Measurements from ENCODE around the gene IQCN. TPM values are rescaled to one million over a fixed set of nuclear protein-coding genes. Genes with fewer than 3 reads are reported as not detected.

Gene IQCN
- polyA plus RNA-seq, 3 donors = 6.6 to 12.2 (median 7.2) TPM

DNA sequence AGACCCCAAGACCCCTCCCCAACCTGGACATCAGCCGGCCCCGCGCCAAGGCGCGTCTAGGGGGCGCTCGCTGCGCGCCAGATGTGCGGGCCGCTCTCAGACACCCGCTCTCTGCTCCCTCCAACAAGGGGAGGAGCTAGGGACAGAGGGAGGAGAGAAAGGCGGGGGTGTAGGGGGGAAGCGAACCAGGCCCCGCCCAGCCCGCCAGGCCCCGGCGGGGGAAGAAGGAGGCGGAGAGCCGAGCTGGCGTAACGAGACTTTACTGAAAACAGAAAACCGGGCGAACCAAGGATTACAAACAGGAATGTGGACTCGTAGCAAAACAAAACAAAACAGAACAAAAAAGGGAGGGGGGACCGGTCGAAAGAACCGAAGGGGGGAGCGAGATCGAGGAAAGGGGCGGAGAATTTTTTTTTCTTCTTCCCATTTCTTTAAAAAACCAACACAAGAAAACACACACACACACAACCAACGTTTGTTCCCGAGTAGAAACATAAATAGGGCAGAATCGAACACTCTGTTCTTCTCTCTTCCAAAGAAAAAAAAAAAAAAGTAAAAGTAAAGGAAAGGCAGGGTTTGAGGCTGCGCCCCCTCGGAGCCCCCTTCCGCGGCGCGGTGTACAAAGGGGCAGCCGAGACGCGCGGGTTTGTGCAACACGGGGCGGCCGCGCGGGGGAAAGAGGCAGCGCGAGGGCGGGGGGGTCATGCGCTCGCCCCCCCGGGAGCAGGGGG is 5.4 kb upstream of the IQCN start:
- peak in 10 of 11 donors; percentile 84 to 95 (median 92) for DNase-seq (ENCODE audit: extremely low read depth in 1 of 11, low read depth in 9 of 11, low spot score in 4 of 11)

GRCh38 chr19:18279266-18279515 is 4.9 kb upstream of the IQCN start:
- DNase-seq (ENCODE audit: extremely low read depth in 1 of 11, low read depth in 9 of 11, low spot score in 4 of 11) = no peak

DNA sequence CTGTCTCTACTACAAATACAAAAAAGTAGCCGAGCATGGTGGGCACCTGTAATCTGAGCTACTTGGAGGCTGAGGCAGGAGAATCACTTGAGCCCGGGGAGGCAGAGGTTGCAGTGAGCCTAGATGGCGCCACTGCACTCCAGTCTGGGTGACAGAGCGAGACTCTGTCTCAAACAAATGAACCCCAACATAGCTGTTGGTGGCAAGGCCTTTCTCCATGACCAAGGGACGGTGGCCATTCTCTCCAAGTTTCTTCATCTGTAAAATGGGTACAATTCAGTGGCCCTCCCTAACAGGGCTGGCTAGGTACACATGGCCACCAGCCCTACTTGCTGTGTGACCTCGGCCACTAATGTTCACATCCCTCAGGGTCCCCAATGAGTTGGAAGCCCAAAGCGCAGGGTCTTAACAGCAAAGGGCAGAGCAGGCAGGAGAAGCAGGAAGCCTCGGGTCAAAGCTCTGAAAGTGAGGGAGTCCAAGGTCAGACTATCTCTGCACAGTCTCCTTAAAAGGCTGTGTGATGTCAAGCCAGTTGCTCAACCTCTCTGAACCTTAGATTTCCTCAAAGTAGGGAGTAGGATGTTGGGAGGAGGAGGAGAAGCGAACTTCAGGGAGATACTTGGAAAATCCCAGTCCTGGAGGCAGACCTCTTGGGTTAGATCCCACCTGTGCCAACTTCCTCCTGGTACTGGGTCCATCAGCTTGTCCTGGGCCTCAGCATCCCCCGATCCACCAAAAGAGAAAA is 4.4 kb upstream of the IQCN start:
- no peak for DNase-seq (ENCODE audit: extremely low read depth in 1 of 11, low read depth in 9 of 11, low spot score in 4 of 11)

DNA sequence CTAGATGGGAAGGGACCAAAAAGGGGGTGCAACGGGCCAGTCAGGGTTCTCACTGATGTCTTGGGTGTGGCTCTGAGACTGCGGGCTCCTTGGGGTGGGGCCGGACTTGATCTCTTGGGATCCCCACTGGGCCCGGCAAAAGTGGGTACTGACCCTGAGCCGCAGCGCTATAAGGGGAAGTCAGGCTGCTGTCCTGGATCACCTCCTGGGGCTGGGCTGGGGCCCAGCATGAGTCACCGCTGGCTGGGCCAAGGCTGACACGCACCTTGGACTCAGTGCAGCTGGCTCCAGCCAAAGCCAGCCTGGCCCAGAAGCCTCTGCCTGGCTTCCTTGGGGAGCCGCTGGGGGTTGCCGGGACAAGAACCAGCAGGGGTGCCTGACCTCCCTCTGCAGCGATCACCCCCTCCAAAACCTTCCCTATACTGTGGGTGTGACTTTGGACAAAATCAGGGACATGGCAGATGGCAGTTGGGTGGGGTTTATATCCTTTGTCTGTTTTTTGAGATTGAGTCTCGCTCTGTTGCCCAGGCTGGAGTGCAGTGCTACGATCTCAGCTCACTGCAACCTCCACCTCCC is 617 bp upstream of the IQCN start:
- no peak for DNase-seq (ENCODE audit: extremely low read depth in 1 of 11, low read depth in 9 of 11, low spot score in 4 of 11)

- DNase-seq (ENCODE audit: extremely low read depth in 1 of 11, low read depth in 9 of 11, low spot score in 4 of 11) = no peak
Measured at GRCh38 chr19:18273561-18274218, 562 bp downstream of the IQCN start.

DNA sequence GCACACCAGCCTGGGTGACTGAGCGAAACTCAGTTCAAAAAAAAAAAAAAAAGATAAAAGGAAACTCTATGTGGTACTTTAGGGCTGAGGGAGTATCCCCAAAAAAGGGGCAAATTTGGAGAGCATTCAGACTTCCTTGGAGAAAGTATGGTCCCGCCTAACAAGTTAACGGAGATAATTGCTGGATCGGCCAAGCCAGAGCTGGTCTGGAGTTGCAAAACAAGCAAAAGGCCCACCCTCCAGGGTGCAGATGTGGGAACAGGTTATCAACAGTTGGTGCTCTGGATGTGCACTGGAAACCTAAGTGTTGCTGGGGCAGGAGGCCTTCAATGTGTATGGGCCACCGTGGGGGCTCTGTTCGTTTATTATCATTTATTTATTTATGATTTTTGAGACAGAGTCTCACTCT is 2.8 kb downstream of the IQCN start:
- DNase-seq (ENCODE audit: extremely low read depth in 1 of 11, low read depth in 9 of 11, low spot score in 4 of 11) = no peak

GRCh38 chr19:18270326-18270725 is 3.9 kb downstream of the IQCN start:
- no peak for DNase-seq (ENCODE audit: extremely low read depth in 1 of 11, low read depth in 9 of 11, low spot score in 4 of 11)

GRCh38 chr19:18269070-18269723 is 5.1 kb downstream of the IQCN start:
- no peak for DNase-seq (ENCODE audit: extremely low read depth in 1 of 11, low read depth in 9 of 11, low spot score in 4 of 11)

DNA sequence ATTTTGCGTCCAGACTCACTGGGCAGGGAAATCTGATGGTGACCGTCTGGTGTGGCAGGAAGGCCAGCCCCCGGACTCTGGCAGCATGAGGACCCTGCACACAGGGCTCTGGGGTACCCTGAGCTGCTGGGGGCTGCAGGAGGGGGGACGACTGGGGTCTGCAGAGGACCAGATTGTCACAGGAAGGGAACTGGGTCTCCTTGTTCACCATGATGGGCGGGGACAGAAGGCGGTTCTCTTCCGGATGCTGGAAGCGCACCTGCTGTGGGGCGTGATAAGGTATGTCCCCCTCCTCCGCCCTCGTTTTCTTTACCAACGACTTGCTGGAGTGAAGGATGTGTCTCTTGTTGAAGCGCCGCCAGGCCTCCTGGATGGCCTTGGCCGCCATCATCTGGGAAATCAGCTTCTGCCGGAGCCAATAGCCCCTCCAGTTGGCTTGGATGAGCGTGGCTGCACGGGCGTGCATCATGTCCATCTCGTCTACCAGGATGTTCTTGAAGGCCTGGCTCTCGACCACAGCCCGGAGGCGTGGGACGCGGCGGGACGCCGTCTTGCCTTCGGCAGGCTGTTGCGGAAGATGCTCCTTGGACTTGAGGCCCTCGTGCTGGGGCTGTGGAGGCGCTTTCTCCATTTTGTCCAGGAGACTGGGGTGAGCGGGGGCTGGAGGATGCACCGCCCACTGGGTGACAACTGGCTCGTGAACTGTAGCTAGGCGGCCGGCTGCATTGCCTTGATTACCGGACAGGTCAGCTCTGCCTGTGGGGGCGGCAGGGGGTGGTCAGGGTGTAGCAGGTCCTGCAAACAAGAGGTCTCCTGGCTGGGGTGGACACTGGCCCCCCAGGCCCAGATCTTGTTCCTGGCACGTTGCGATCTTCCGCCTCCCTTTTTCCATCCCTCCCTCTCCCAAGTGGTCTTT is 7.2 kb downstream of the IQCN start:
- DNase-seq (ENCODE audit: extremely low read depth in 1 of 11, low read depth in 9 of 11, low spot score in 4 of 11) = no peak

DNA sequence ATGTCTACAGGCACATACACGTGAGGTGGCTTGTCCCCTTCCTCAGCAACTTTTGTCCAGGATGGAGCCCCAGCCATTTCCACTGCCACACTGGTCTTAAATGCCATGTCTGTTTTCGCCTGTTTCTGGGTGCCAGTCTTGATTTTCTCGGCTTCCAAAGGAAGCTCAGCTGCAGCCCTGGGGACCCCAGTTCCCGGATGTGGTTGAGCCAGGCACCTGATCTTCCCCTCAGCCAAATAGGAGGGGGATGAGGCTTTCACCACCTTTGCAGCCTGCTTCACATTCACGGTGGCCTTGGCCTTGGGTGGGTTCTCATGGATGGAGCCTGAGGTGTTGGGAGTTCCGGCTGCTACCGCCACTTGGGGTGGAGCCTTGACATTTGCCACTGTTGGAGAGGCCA is 8.7 kb downstream of the IQCN start:
- DNase-seq (ENCODE audit: extremely low read depth in 1 of 11, low read depth in 9 of 11, low spot score in 4 of 11) = no peak

GRCh38 chr19:18264971-18265540 is 9.2 kb downstream of the IQCN start:
- DNase-seq (ENCODE audit: extremely low read depth in 1 of 11, low read depth in 9 of 11, low spot score in 4 of 11) = no peak

- DNase-seq (ENCODE audit: extremely low read depth in 1 of 11, low read depth in 9 of 11, low spot score in 4 of 11) = no peak
Measured at GRCh38 chr19:18264137-18264854, 10.0 kb downstream of the IQCN start.

DNA sequence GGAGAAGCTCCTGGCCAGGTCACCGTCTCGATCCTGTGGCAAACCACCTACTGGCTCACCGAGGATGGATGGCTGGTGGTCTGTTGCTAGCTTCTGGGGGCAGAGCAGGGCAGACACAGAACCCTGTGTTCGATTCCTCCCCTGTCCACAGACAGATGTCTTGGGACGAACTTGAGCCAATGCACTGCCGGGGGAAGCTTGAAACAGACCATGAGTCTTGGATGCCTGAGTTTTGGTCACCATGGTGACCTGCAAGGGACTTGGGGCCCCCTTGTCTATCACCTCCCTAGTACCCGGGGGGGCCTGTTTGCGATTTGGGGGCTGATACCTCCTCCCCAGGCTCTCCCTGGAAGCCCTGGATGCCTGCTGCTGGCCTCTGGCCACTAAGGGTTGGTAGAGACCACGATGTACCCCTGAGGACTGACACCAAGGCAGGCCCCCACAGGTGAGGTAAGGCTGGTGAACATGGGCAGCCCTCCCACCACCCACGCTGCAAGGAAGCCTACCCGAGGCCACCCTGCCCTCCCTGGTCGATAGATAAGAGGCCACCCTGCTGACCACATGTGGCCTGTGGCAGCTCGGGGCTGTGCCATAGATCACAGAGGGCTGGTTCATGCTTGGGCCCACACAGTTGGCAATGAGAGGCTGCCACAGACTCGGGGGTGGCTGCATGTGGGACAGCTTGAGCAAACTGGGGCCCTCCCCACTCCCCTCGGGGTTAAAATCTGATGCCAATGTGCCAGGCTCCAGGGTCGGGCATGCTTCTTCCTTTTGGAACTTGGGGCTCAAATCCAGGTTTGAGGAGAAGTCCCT is 10.7 kb downstream of the IQCN start:
- DNase-seq (ENCODE audit: extremely low read depth in 1 of 11, low read depth in 9 of 11, low spot score in 4 of 11) = no peak

DNA sequence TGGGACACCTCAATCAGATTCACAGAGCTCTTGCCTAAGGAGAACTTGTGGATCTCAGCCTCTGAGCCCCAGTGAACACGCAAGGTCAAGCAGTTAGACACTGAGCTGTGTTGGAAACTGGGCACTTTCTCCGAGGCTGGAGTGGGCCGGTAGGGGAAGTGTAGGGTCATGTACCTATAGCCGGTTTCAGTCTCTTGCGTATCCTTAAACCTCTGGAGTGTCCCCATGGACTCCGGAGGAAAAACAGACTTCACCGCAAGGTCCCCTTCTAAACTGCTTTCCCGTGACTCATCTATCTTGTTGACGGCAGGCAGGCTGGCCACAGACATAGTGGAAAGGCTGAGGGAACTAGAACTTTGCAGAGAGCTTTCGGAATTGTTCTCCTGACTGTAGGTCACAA is 11.3 kb downstream of the IQCN start:
- no peak for DNase-seq (ENCODE audit: extremely low read depth in 1 of 11, low read depth in 9 of 11, low spot score in 4 of 11)

GRCh38 chr19:18262144-18262543 is 12.1 kb downstream of the IQCN start:
- DNase-seq (ENCODE audit: extremely low read depth in 1 of 11, low read depth in 9 of 11, low spot score in 4 of 11) = no peak

GRCh38 chr19:18261474-18261873 is 12.8 kb downstream of the IQCN start:
- no peak for DNase-seq (ENCODE audit: extremely low read depth in 1 of 11, low read depth in 9 of 11, low spot score in 4 of 11)

DNA sequence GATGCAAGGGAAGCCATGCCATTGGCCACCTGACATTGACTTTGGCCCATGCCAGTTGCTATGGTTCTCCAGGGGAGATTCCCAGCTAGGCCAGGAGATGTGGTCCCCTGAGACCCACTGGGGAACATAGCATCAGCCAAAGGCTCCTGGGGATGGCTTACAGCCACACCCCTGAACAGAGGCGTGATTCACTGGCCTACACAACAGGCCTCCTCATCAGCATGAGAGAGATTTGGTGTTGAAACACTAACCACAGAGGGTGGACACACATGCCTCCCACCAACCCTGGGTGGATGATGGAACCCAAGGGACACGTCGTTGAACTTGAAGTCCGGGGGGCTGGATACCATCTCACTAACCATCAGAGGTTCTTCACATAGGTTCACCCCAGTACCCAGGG is 14.4 kb downstream of the IQCN start:
- no peak for DNase-seq (ENCODE audit: extremely low read depth in 1 of 11, low read depth in 9 of 11, low spot score in 4 of 11)
